CD4-positive, alpha-beta T cell treated with Interleukin-4 for 4 hours (primary cell): Measurements from ENCODE around the gene NHEJ1.
"Not testable (repeated sequence)": the region's sequence is repeated elsewhere in the genome, so short reads cannot be mapped to it uniquely, and the experiment has no call there.

Source experiments
- DNase-seq: peaks from one replicate; pipeline ENCODE4 v3.0.0-alpha.2; 2020

The NHEJ1 gene, protein sequence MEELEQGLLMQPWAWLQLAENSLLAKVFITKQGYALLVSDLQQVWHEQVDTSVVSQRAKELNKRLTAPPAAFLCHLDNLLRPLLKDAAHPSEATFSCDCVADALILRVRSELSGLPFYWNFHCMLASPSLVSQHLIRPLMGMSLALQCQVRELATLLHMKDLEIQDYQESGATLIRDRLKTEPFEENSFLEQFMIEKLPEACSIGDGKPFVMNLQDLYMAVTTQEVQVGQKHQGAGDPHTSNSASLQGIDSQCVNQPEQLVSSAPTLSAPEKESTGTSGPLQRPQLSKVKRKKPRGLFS

GRCh38 chr2:219160186-219161017 is at the start of gene NHEJ1:
Gene NHEJ1 (minus strand): TSS chr2:219160815. CDS start chr2:219158362, 2,453 bp downstream.
- DNase-seq, result peak; percentile 92

- no peak for DNase-seq
Measured at GRCh38 chr2:219209236-219210195, 48.9 kb upstream of the NHEJ1 start.

GRCh38 chr2:219207884-219208740 is 47.5 kb upstream of the NHEJ1 start:
- no peak for DNase-seq

DNA sequence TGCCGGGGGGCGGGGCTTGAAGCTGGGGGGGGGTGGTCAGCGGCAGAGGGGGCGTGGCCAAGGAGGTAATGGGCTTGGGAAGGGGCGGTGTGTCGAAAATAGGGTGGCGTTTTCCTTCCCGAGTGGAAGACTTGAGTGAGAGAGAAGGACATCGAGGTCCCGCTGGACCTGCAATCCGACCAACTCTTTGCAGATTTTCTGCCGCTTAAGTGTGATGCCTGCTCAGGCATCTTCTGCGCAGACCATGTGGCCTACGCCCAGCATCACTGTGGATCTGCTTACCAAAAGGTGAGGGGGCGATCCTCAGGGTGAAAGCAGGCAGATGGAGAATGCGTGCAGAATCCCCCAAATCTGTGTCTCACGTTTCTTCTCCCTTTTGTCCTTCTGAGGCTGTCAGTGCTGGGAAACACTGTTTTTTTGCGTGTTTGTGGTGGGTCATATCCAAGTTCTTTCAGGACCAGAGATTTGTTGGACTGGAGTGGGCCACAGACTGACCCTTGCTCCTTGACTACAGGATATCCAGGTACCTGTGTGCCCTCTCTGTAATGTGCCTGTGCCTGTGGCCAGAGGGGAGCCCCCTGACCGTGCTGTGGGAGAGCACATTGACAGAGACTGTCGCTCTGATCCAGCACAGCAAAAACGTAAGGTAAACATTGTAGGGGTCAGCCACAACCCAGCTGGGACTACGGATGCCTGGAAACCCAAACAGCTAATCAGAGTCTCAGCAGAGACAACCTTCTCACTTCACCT is 46.7 kb upstream of the NHEJ1 start:
- DNase-seq, result no peak

GRCh38 chr2:219206328-219207133 is 45.9 kb upstream of the NHEJ1 start, which contains the start of gene ZFAND2B:
Gene ZFAND2B (plus strand): TSS chr2:219206782. CDS start chr2:219206988, 206 bp downstream.
- peak; percentile 93 for DNase-seq

- DNase-seq, result no peak
Measured at GRCh38 chr2:219205981-219206327, 45.3 kb upstream of the NHEJ1 start.

- DNase-seq, result no peak
Measured at GRCh38 chr2:219205165-219205538, 44.5 kb upstream of the NHEJ1 start.

GRCh38 chr2:219204425-219205164 is 44.0 kb upstream of the NHEJ1 start:
- no peak for DNase-seq

- not testable (repeated sequence) for DNase-seq
Measured at GRCh38 chr2:219201331-219201730, 40.7 kb upstream of the NHEJ1 start.

DNA sequence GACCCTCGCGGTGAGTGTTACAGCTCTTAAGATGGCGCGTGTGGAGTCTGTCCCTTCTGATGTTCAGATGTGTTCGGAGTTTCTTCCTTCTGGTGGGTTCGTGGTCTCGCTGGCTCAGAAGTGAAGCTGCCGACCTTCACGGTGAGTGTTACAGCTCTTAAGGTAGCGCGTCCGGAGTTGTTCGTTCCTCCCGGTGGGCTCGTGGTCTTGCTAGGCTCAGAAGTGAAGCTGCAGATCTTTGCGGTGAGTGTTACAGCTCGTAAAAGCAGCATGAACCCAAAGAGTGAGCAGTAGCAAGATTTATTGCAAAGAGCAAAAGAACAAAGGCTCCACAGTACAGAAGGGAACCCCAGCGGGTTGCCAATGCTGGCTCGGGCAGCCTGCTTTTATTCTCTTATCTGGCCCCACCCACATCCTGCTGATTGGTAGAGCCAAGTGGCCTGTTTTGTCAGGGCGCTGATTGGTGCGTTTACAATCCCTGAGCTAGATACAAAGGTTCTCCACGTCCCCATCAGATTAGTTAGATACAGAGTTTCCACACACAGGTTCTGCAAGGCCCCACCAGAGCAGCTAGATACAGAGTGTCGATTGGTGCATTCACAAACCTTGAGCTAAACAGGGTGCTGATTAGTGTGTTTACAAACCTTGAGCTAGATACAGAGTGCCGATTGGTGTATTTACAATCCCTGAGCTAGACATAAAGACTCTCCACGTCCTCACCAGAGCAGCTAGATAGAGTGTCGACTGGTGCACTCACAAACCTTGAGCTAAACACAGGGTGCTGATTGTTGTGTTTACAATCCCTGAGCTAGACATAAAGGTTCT is 40.1 kb upstream of the NHEJ1 start:
- DNase-seq, result peak; percentile 33

GRCh38 chr2:219199470-219200211 is 39.0 kb upstream of the NHEJ1 start:
- DNase-seq, result no peak

GRCh38 chr2:219198974-219199373 is 38.4 kb upstream of the NHEJ1 start:
- DNase-seq, result no peak

- DNase-seq, result no peak
Measured at GRCh38 chr2:219197388-219197787, 36.8 kb upstream of the NHEJ1 start.

- DNase-seq, result no peak
Measured at GRCh38 chr2:219186754-219187456, 26.3 kb upstream of the NHEJ1 start.

GRCh38 chr2:219184121-219184520 is 23.5 kb upstream of the NHEJ1 start:
- DNase-seq, result no peak

DNA sequence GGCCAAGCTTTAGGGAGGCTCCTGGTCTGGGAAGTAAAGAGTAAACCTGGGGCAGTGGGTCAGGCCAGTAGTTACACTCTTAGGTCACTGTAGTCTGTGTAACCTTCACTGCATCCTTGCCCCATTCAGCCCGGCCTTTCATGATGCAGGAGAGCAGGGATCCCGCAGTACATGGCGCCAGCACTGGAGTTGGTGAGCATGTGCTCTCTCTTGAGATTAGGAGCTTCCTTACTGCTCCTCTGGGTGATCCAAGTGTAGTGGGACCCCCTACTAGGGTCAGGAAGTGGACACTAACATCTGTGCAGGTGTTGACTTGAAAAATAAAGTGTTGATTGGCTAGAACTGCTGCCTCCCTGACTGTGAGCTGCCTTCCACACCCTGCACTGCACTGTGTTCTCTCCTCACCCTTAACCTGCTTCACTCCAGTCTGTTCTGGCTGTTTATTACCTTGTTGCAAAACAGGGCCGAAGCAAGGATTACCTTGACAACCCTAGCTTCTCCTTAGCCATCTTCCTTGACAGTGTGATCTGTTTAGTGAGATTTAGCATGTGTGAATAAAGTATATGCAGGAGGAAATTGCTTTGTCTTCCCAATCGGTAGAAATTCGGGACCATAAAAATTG is 22.6 kb upstream of the NHEJ1 start:
- DNase-seq, result no peak
